Measurements from ENCODE around the gene RAET1E.
"Not testable (repeated sequence)": the region's sequence is repeated elsewhere in the genome, so short reads cannot be mapped to it uniquely, and the experiment has no call there.

RAET1E gene

DNA sequence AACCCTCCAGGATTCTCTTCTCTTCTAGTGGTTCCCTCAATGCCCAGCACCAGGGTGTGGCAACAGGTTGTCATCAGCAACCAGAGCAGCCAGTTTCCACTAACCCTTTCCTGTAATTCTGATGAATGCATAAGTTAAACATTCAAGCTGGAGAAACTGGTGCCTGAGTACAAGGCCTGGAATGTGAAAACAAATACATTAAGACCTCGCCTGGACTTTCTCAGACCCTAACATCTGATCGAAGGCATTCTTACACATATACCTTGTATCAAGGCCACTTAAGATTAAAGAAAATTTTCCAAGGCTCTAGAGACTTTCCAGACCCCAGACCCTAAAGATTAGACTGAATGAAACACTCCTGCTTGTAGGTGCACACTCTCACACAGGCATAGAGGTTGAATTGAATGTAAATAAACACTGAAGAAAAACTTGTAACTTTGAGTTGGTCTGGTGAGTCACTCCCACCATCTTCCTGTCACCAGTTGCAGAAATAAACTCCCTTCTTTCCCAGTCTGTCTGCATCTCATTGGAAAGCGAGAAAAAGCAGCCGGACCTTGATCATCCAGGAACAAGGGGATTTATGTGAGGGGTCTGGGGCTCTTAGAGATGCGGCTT is 42.8 kb downstream of the RAET1E start:
- DNase-seq (ENCODE audit: low read depth, low spot score) = no peak
- no peak overlapping the region for H3K4me3 ChIP-seq (ENCODE audit: low read length)

DNA sequence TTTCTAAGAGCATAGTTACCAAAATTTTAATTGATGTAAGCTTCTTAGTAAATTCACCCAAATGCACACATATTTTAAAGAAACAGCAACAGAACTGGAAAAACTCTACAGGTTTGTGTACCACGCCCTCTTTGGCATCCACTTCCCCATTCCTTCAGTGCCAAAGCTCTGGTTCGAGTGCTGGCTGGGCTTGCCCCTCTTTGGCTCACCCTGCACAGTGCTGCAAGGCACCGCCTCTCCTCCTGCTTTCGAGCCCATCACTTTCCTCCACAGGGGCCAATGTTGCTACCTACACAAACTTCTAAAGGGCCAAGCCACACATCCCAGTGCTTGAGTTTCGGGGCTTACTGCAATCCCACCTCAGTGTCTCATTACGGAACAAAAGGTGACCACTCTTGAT is 43.4 kb downstream of the RAET1E start:
- DNase-seq (ENCODE audit: low read depth, low spot score) = no peak
- no peak overlapping the region for H3K4me3 ChIP-seq (ENCODE audit: low read length)

DNA sequence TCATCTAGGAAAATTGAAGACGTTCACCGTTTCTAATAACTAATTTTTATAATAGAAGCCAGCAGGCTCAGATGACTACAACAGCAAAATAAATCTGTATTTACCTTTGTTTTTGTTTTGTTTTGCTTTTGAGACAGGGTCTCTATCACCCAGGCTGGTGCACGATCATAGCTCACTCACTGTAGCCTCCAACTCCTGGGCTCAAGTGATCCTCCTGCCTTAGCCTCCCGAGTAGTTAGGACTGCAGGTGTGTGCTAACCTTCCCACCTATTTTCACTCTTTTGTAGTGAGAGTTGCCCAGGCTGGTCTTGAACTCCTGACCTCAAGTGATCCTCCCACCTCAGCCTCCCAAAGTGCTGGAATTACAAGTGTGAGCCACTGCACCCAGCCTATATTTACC is 43.9 kb downstream of the RAET1E start:
- DNase-seq (ENCODE audit: low read depth, low spot score); H3K4me3 ChIP-seq (ENCODE audit: low read length): not testable (repeated sequence)

DNA sequence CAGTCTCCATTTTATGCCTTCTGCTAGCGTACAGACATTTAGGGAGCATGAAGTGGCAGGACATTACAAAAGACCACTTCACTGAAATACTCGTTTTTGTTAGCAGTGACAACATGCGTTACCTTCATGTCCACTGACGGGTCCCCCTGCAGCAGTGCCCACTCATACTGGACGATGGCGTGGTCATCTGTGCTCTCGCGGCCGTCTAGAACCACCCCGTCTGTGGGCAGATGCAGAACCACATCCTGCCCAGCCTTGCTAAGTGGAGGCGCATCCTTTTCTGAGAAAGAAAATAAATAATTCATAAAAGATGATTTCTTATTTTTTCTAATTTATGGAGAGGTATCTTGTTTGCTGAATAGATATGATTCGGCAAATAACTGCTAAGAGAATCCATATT is 45.0 kb downstream of the RAET1E start:
- H3K4me3 ChIP-seq (ENCODE audit: low read length) = no peak overlapping the region
- DNase-seq (ENCODE audit: low read depth, low spot score) = no peak

DNA sequence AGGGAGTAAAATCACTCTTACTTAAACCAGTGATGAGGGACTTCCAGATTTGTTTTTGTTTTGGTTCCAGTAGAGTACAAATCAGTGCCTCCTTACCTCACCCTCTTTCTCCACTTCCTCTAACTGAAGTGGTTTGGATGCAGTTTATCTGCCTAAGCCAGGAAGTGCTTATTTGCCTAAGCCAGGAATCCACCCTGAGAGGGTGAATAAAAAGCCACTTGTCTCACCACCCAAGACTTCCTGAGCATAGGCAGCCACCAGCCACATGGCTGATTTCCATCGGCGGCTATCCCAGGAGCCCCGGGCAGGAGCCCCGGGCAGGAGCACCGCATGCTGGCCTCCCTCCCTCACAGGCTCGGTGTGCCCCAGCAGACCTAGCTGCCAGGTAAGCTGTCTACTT is 45.7 kb downstream of the RAET1E start:
- DNase-seq (ENCODE audit: low read depth, low spot score) = peak; percentile 65
- H3K4me3 ChIP-seq (ENCODE audit: low read length) = no peak overlapping the region

DNA sequence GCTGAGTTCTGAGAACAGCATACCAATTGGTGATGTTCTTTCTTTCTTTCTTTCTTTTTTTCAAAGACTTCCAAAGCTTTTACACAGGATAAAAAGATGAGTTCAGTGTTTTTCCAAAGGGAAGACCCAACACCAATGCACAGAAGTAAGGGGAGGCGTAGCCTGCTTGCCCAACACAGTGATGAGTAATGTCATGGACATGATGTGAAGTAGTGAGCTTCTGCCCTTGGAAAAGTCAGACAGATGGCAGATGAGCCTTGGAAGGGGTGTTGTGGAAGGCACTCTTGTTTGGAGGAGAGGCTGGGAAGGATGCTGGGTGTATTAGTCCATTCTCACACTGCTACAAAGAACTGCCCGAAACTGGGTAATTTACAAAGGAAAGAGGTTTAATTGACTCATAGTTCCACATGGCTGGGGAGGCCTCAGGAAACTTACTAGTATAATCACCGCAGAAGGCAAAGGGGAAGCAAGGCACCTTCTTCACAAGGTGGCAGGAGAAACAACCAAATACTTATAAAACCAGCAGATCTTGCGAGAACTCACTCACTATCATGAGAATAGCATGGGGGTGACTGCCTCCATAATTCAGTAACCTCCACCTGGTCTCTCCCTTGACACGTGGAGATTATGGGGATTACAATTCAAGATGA is 46.3 kb downstream of the RAET1E start:
- DNase-seq (ENCODE audit: low read depth, low spot score) = no peak
- no peak overlapping the region for H3K4me3 ChIP-seq (ENCODE audit: low read length)

DNA sequence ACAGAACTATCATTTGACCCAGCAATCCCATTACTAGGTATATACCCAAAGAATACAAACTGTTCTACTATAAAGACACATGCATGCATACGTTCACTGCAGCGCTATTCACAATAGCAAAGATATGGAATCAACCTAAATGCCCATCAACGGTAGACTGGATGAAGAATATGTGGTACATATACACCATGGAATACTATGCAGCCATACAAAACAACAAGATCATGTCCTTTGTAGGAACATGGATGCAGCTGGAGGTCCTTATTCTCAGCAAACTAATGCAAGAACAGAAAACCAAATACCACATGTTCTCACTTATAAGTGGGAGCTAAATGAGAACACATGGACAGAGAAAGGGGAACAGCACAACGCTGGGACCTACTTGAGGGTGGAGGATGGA is 49.6 kb downstream of the RAET1E start:
- not testable (repeated sequence) for H3K4me3 ChIP-seq (ENCODE audit: low read length); DNase-seq (ENCODE audit: low read depth, low spot score)
